HG03558 (cell line): ENCODE results near the gene COL28A1.
A peak's percentile ranks its signal among the peaks of the same experiment; 100 is the strongest.

ENCODE experiments used
- ATAC-seq: cut with Tn5 transposase; IDR thresholded peaks from one replicate; pipeline ENCODE4 v1.9.1; 2021; ENCODE audit warnings: moderate number of reproducible peaks; ENCODE audit not compliant: unreplicated experiment; ENCODE audit errors: extremely low read depth

The COL28A1 gene

GRCh38 chr7:7535691-7536090 lies at the start of gene COL28A1:
Gene COL28A1 (minus strand): TSS chr7:7535873. CDS start chr7:7532875, 2,998 bp downstream.
- no peak for ATAC-seq

- no peak for ATAC-seq
Measured at GRCh38 chr7:7584653-7585052, 49.0 kb upstream of the COL28A1 start.

GRCh38 chr7:7583731-7584130 lies 48.1 kb upstream of the COL28A1 start:
- no peak for ATAC-seq

DNA sequence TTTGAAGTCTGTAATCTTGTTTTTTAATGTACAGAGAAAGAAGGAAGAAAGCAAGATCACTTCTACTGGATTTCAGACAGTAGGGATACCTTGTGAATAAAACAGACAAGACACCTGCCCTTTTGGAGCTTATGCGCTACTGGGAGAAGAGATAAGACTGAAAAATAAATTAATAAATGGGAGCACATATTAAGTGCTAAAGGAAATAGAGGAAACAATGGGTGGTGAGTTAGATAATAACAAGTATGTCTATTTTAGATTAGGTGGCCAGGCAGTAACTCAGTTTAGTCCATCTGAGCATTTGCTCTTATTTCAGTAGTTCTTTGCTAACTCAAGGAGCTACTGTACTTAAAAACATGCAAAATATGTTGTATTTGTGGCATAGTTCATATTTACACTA lies 46.9 kb upstream of the COL28A1 start:
- ATAC-seq: no peak

DNA sequence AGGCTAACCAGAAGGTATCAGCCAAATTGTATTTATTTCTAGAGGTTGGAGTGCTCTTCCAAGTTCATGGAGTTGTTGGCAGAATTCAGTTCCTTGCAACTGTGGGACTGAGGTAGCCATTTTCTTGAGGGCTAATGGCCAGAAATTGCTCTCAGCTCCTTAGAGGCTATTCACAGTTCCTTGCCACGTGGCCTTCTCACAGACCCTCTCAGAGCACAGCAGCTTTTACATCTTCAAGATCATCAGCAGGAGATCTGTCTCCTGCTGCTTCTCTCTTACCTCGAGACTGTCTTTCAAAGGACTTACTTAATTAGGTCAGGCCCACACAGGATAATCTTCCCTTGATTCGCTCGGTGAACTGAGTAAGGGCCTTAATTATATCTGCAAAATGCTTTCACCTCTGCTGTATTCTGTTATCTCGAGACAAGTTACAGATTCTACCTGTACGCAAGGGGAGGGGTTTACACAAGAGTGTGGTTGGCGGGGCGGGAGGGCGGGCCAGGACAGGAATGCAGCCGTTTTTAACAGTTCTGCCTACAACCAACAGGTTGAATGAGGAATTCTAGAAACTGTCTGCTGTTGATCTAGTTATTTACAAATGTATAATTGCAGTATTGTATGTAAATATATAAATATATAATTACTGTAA lies 46.0 kb upstream of the COL28A1 start:
- no peak for ATAC-seq

DNA sequence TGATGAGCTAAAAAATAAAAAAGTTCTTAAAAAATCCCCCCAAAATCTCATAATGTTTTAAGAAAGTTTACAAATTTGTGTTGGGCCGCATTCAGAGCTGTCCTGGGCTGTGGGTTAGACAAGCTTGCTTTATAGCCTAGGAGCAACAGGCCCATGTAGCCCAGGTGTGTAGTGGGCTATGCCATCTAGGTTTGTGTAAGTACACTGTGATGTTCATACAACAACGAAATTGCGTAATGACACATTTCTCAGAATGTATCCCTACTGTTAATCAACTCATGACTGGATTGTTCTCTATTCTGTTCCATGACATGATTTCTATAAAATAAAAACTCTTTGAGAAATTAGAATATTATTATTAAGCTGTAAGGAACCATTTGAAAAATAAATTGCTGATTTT lies 44.0 kb upstream of the COL28A1 start:
- ATAC-seq: no peak

GRCh38 chr7:7577888-7578287 lies 42.2 kb upstream of the COL28A1 start:
- no peak for ATAC-seq

GRCh38 chr7:7576344-7576743 lies 40.7 kb upstream of the COL28A1 start:
- ATAC-seq: no peak

DNA sequence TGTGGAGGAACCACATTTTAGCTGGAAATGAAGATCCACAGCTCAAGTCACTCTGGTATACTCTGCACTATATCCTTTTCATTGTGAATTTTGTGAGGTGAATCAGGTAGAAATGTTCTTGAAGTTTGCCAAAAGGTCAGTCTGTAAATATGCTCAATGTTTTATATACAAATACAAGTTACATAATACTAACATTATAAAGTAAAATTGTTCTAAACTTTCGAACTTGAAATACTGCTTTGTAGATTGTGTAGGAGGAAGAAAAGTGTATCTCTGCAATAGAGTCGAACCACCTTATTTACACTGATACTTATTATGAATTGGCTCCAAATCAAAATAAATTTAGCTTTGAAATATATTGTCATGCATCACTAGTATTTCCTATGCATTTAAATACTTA lies 38.0 kb upstream of the COL28A1 start:
- no peak for ATAC-seq

DNA sequence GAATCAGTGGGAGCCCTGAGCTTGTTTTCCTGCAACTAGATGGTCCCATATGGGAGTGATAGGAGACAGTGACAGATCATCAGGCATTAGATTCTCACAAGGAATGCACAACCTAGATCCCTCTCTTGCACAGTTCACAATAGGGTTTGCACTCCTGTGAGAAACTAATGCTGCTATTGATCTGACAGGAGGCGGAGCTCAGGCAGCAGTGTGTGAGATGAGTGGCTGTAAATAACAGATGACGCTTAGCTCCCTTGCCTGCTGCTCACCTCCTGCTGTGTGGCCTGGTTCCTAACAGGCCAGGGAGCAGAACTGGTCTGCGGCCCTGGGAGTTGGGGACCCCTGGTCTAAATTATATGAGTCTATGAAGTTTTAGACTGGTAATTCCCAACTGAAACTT lies 34.9 kb upstream of the COL28A1 start:
- ATAC-seq: no peak

DNA sequence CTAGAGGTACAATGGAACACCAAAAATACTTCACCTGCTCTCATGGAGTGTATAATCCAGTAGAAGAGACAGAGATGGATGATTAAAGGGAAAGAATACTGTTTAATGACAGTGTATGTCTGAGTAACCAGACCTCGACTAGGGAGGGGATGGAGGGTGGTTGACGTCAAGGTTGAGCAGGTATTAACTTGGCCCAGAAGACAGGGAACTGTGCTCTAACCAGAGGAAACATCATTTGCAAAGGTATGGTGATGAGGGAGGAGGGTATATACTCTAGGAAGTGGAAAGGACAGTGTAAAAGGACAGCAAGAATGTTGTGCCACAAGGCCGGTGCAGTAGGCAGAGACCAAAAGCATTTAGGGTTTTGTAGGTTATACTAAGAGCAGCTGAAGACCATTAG lies 33.9 kb upstream of the COL28A1 start:
- no peak for ATAC-seq

- ATAC-seq: peak; percentile 29
Measured at GRCh38 chr7:7569081-7569527, 33.4 kb upstream of the COL28A1 start.

DNA sequence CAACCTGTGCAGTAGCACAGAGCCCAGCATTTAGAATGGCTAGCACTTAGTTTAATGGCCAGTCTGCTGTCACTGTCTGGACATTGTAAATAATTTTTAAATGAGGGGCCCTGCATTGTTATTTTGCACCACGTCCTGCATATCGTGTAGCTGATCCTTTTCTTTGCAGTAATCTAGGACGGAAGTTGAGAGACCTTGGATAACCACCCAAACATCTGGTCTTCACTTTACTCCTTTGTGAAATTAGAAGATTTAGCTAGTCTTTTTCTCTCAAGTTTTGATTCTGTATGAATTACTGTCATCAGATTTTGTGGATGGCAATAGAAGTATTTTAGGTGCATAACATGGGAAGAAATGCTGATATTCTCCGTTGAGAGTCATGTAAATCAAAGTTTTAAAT lies 32.9 kb upstream of the COL28A1 start:
- no peak for ATAC-seq

- no peak for ATAC-seq
Measured at GRCh38 chr7:7567898-7568531, 32.3 kb upstream of the COL28A1 start.

GRCh38 chr7:7566651-7567611 lies 31.3 kb upstream of the COL28A1 start, which contains the start of gene MIOS:
Gene MIOS (plus strand): TSS chr7:7566884. CDS start chr7:7572476, 5,592 bp downstream.
- peak; percentile 54 for ATAC-seq

DNA sequence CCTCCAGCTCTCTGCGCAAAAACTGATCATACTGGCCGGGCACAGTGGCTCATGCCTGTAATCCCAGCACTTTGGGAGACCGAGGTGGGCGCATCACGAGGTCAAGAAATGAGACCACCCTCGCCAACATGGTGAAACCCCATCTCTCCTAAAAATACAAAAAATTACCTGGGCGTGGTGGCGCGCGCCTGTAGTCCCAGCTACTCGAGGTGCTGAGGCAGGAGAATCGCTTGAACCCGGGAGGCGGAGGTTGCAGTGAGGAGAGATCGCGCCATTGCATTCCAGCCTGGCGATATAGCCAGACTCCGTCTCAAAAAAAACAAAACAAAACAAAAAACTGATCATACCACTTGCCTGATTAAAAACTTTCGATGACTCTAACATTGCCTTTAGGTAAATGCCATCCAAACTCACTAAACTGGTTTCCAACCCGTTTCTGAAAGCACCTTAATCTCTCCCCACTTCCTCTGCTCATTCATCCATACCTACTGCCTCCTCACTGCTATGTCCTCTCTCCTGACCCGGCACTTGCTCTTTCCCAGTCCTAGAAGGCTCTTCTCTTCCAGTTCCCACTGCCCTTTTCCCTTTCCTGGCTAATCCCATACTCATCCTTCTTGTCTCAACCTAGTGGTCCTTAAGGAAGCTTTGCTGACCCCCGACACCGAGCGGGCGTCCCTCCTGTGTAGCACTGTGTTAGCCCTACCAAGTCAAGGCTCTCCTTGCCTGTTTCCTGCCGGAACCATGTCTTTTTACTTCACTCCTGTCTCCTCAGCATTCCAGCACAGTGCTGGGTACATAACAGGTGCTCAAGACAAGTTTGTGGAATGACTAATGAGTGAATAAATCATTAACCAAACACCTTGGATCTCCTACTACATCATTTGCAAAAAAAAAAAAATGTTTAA lies 30.3 kb upstream of the COL28A1 start:
- ATAC-seq: peak; percentile 22

DNA sequence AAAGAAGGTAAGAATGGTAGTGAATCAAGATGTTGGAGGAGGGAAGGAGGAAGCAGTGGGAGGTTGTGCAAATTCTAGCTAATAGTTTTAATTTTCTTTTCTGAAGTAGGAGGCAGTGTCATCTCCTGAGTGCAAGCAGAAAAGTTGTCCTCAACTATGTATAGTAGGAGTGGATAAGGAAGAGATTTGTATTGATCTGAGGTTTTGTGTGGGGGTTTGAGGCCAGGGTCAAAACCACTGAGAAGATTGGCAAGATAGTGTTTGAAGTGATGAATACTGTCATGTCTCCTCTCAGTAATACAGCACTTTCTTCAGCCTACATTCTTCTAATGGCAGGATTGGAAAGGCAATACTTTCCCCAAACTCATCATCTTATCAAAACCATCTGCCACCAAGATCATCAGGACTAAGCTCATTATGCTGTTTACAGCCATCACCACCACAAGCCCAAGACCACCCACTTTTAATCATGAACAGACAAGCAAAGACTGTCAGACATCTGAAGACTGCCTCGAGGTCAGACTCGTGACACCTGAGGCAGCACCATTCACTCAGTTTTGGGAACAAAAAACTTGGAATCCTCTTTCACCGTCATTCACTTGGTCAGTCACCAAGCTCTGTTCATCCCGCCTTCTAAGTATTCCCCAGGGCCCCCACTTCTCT lies 29.5 kb upstream of the COL28A1 start:
- no peak for ATAC-seq

DNA sequence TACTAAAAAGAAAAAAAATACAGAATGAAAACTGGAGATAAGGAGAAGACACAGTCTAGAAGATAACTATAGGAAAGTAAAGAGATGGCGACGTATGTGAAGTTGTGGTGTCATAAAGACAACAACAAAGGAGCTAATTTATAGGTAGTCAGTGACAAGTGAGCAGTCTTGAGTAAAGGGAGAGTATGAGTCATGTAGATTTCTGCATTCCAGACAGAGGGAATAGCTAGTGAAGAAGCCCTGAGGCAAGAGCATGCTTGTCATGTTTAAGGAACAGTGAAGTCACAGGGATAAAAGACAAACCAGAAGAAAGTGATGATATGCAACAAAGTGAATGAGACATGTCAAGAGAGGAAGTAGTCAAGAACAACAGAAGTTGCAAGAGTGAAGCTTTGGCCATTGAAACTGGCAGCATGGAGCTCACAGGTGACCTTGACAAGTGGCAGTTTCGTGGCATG lies 28.7 kb upstream of the COL28A1 start:
- no peak for ATAC-seq

DNA sequence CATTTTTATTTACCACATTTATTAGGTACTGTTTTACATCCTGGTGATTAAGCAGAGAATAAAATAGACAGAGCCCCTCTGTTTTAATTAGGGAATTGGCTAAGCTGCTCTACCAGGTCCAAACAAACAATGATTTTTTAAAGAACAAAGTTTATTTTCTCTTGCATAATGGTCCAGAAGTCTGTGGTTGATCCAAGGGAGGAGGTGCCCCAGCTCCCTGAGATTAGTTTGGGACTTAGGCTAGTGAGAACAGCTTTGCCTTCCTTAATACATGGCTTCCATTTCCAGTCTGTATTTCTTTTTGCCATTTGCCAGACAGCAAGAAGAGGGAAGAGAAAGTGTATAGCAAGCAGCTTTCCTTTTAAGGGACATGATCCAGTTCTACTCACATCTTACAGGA lies 28.1 kb upstream of the COL28A1 start:
- ATAC-seq: no peak
